ENCODE measurements around the gene IFT43.
A peak's percentile ranks its signal among the peaks of the same experiment; 100 is the strongest.

IFT43 gene

DNA sequence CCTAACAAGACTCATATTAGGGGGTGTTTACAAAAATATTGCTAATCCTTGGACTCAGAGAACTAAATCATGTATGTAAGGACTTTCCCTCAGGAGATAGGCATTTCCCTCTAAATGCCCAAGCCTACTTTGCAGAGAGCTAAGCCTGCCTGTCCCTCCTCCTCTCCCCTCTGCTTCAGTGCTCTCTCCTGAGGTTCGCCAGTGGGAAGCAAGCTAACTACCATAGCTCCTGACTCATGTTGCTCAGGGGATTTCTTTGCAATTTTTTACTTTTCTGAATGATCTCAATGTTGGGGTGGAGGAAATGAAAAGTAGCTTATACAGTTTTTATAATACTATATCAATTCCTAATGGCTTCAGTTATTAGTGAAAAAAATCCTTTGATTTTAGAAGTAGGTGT is 29.6 kb downstream of the IFT43 start:
- no peak for DNase-seq (ENCODE audit: low read depth)

DNA sequence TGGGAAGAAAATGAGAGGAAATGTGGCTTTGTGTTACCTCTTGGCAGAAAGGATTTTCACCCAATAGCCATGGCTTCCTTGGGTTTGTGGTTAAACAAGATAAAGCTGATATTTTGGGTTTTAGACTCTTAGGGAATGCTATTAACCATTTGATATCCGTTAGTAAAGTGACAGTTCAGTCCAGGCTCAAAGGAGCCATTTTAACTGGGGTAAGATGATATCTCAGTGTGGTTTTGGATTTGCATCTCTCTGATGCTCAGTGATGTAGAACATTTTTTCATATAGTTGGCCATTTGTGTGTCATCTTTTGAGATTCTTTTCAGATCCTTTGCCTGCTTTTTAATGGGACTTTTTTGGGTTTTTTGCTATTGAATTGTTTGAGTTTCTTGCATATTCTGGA is 30.1 kb downstream of the IFT43 start:
- DNase-seq (ENCODE audit: low read depth): no peak

DNA sequence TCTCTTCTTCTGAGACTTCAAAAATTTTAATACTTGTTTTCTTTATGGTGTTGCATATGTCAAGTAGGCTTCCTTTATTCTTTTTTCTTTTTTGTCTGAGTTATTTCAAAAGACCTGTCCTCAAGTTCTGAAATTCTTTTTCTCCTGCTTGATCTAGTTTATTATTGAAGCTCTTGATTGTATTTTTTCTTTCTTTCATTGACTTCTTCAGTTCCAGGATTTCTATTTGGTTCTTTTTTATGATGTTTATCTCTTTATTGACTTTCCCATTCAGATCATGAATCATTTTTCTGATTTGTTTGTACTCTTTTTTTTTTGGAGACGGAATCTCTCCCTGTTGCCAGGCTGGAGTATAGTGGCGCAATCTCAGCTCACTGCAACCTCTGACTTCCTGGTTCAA is 34.1 kb downstream of the IFT43 start:
- DNase-seq (ENCODE audit: low read depth): no peak

DNA sequence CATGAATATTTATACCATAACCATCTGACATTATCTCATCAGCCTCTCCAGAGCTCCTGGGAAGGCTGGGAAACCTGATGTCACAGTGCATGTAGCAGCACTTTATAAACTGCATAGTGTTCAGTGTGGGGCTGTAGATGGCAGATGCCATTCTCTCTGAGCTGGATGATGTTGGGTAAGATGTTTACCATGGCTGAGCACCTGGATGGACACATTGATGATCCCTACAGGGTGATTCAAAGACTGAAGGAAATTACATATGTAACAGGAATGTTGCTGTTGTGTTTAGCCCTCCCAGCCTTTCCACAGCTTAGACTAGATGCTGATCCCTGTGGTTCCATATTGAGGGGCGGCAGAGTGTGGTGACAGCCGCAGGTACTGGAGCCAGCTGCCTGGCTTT is 37.4 kb downstream of the IFT43 start:
- DNase-seq (ENCODE audit: low read depth): no peak

DNA sequence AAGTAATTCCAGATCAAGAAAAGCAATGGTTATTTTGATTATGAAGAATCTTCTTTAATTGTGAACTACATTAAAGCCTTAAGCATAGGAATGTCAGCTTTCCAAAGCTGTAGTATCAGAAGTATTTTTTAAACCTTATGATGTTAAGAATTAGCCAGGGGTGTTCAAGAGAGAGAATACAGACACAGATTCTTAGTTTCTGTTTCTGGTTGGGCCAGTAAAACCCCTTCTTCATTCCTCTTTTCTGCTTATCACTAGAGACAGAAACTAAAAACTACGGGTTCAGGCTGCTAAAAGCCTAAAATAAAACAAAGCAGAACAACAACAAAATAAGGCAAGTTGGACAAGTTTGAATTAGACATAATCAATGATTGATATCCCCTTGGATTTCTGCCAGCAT is 38.2 kb downstream of the IFT43 start:
- no peak for DNase-seq (ENCODE audit: low read depth)

DNA sequence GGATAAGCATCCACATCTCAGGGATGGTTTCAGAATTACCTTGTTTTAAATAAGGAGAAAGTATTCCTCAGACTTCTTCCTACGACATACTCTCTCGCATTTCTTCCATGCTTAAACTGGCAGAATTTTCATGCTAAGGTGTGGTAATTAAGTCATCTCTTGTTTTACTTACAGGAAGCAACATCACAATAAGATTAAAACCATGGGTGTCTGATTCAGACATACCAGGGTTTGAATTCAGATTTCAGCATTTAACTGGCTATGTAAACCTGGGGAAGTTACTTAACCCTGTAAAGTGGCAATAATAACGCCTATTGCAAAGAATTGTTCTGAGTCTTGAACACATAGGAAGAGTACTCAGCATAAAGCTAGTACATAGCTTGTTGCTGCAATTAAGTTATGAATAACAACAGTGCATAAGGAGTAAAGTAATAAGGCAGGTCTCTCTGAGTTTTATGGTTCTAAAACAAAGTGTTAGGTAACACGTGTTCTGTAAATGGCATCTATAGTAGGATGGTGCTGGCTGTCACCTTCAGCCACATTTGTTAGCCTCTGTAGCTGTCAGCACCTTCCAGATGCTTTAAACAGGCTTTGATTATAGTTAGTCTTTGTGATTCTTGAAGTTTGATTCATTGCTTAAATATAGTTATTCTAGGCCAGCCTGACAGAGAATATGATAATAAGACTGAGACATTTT is 38.8 kb downstream of the IFT43 start:
- no peak for DNase-seq (ENCODE audit: low read depth)

DNA sequence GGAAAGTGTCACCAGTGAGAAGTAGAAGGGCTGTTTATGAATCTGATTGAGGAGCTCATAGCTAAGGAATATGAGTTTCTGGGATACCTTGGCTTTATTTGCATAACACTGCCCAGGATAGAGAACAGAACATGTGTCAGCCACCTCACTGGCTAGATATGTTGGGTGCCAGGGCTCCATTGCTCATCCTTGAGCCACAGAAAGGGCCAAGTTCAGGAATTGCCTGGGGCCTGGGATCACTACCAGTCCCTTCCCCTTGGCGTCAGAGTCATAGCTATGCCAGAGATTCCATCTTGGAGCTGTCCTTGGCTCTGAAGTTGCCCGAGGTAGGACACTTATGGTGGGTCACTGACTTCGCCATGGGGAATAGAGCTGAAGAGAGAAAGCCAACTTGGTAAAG is 49.0 kb downstream of the IFT43 start:
- DNase-seq (ENCODE audit: low read depth): no peak

DNA sequence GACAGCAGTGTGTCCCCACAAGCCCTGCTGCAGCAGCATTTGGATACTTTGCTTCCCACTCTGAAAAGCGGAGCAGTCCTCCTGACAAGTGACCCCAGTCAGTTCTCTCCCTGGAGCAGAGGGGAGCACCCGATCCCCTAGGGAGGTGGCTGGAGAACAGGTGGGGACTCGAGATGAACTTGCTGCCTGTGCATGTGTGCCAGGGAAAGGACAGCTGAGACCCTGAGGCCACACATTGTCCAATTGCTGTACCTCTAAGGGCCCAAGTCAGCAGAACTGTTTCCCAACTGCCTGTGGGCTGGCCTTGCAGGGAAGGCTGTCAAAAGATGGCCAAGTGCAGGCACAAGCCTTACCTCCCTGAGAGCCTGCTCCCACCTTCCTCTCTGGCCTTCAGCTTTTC is 55.1 kb downstream of the IFT43 start:
- no peak for DNase-seq (ENCODE audit: low read depth)

DNA sequence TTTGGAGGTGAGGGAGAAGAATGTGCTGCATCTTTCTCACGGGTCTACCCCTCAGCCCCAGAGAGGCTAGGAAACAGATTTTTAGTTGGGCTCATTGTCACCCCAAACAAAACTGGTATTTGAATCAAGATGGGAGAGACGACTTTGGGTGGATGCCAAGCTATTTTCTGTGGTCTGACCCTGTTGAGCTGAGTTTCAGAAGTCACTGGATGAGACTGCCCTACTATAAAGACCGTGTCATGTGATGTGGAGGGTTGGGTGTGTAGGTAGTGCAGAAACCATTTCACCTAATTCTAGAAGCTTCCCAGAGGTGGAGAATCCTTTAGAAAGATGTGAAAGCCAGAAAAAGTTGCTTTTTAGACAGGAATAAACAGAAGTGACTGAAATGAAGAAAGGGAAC is 60.2 kb downstream of the IFT43 start:
- no peak for DNase-seq (ENCODE audit: low read depth)

DNA sequence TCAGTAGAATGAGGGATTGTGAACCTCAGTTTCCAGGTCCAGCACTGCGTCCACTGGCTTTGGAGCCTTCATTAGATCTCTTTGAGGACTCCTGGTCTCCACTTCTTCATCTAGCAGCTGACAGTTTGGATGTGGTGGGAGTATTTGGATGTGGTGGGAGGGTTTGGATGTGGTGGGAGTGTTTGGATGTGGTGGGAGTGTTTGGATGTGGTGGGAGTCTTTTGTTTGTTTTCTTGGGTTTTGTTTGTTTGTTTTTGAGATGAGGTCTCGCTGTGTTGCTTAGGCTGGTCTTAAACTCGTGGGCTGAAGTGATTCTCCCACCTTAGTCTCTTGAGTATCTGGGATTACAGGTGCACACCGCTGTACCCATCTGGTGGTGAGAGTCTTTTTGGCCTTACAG is 64.7 kb downstream of the IFT43 start:
- no peak for DNase-seq (ENCODE audit: low read depth)

DNA sequence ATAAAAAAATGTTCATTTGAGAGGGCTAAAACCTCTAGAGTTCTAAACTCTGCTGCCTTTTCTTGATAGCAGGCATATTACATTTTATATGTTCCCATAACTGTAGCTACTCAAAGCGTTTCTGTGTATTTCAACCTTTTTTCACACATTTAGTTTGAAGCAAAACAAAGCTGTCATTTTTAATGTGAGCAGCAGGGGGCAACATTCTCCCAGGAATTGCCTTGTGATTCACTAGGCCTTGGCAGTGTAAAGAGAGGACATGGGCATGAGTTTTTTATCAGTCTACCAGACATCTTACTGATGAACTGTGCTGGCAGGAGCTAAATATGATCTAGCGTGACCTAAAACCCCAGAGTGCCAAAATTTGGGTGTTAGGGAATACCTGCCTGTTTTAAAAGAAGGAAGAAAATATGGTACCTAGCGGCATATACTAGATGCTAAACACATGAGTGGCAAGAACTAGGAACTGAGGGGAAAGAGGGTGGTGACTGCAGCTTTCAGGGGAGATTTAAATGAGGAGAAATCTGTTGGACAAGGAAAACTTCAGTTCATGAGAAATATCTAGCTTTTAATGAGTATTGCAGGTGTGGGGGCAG is 65.3 kb downstream of the IFT43 start:
- DNase-seq (ENCODE audit: low read depth): peak; percentile 21

DNA sequence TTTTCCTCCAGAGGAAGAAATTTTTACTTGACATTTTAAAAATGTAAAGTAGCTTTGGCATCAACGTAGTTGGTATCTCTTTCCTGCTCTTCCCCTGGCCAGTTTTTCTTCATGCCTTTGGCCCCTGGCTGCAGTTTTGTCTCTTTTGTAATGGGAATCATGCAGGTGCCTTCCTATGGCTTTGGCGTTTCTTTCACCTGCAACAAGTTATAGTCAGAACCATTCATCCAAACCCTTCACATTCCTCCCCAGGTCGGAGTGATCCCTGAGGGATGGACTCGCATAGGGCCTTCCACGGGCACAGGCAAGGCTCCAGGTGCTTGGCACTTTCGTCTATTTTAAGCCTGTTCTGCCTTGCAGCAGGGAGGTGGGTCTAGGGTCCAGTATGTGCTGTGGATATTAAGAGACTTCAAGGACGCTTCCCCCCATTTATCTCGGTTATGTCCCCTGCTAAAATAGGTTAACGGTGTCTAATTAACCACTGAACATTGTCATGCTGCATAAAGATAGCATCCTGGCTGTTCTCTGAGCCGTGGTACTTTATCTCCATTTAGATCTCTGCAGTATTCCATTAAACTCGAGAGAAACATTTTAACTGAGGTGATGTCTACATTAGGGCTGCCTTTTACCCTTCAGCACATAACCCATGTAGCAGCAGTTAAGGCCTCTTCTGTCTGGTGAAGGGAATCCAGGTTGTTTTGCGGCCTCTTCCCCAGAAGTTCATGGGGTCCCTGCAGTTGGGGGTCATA is 66.3 kb downstream of the IFT43 start:
- DNase-seq (ENCODE audit: low read depth): no peak

DNA sequence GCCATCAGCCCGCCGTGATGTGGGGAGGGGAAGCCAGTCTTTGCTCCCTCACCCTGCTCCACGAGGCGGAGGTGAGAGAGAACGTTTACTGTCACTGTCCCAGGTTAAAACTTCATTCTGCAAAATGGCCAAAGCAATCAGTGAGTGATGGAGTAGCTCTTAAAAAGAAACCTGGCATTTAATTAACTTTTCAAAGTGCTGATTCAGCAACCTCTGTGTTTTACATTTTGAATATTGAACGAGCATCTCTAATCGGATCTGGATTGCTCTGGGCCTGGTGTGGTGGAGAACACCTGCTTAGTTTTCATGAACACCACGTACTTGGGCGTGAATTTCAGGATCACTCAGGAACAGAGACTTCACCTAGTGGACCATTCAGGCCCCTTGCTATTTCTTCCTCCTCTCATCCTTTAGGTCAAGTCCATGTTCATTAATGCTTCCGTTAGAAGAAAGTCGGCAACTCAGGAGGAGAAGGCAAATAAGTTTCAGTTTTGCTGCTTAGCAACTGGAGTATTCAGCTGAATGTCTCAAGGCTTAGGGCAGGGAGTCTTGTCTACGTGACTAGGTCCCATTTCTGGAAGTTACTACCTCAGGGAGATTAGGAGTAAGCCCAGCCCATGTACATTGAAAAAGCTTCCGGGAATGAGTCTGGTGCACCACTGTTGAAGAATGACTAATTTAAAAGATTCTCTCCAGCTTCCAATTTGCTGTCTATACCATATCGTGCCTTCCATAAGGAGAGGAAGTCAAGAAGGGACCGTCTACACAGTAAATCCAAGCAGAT is 68.2 kb downstream of the IFT43 start:
- no peak for DNase-seq (ENCODE audit: low read depth)

DNA sequence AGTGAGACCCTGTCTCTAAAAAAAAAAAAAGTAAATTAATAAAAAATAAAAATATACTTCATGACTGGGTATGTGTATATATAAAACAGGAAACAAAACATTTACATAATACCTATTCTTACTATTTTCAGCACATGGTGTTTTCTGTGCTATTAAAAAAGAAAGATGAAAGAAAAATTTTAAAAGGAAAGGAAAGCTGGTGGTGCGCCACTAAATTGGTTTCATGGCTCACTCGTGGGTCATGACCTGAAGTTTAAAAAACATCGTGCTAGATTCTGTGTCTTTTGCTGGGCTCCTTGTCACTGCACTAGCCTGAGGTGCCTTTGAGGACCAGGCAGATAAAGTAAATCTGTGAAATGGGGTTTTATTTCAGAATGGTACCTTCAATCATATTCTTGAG is 69.8 kb downstream of the IFT43 start:
- no peak for DNase-seq (ENCODE audit: low read depth)

DNA sequence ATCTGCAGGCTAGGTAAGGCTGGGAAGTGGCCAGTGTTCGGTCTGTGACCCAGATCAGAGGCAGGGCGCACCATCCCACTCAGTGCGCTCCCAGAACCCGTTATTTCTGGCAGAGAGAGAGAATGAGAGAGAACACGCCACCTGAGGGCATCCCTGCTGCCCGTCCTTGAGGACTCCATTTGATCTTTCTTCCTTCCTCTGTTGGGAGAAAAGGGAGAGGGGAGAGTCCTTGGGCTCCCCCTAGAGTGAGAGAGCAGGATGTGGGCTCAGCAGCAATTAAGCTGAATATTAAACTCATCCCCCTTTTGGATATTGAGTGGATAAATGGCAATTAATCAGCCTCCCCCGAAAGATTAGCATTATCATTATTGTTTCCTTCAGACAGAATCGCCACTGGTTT is 70.6 kb downstream of the IFT43 start:
- no peak for DNase-seq (ENCODE audit: low read depth)

DNA sequence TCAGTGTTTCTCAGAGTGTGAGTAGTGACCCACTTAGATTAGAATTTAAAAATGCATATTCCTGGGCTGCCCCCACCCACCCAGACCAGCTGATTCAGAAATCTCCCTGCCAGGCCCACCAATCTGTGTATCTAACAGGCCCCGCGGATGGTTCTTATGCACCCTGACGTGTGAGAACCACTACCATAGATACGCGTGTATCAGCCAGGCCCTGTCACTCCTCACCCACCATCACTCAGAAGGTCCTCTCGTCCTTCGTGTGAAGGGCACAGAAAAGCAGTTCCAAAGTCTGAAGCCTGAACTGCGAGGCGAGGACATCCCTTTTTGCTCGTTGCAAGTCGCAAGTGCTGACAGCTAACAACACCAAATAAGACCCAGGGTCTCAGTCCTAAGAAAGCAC is 72.4 kb downstream of the IFT43 start:
- DNase-seq (ENCODE audit: low read depth): no peak

DNA sequence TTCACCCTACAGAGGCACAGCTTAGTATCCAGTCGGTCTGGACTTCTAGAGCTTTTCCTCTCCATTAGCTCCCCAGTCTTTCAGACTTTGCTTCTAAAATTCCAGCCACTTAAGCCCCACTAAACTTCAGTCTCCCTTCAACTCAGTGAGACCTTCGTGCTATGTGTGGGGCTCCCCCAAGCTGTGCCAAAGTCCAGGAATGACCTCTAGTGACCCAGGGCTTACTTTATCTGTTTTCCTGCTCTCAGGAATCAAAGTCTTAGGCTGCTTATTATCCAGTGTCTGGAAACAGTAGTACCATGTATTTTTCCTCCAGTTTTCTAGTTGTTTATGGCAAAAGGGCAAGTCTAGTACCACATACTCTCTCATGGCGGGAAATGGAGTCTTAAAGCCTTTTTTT is 77.8 kb downstream of the IFT43 start:
- no peak for DNase-seq (ENCODE audit: low read depth)

DNA sequence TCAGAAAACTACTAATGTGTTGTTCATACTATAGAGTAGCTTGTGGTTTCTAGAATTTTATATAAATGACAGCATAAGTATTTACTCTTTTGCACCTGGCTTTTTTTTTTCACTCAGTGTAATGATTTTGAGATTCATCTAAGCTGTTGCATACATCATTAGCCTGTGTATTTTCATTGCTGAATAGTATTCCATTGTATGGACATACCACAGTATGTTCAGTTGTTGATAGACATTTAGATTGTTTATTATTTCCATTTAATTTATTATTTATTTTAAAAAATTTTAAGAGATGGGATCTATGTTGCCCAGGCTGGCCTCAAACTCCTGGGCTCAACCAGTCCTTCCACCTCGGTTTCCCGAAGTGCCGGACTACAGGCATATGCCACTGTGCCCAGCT is 80.0 kb downstream of the IFT43 start:
- DNase-seq (ENCODE audit: low read depth): no peak

DNA sequence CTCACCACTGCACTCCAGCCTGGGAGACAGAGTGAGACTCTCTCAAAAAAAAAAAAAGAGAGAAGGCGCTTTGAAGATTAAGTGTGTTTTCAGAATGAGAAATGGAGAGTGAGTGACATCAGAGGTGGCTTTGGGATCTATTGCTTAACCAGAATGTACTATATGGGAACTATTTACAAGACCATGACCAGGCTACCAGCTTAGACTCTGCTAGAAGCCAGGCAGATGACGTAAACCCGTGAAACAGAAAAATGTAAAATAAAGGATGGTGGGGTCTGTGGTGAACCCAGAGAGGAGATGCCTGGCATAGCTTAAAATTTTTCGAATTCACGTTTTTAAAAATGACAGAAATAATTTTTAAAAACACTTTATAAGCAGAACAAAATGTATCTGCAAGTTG is 82.0 kb downstream of the IFT43 start:
- no peak for DNase-seq (ENCODE audit: low read depth)

DNA sequence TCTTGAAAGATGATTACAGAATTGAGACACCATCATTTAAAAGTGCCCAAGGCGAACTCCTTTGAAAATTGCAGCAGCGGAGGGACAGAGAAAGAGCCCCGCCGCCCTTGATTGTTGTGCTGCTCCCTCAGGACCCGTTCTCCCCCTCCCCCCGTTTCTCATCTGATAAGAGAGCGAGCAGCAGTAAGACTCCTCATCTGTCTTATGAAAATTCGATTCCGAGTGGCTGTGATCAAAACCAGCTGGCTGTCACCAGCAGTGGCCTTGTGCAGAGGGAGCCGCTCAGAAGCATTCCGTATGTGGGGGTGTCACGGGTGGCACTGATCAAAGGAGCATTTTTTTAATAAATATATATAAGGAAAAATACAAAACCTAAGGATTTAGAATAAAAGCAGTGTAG is 88.2 kb downstream of the IFT43 start:
- DNase-seq (ENCODE audit: low read depth): no peak

DNA sequence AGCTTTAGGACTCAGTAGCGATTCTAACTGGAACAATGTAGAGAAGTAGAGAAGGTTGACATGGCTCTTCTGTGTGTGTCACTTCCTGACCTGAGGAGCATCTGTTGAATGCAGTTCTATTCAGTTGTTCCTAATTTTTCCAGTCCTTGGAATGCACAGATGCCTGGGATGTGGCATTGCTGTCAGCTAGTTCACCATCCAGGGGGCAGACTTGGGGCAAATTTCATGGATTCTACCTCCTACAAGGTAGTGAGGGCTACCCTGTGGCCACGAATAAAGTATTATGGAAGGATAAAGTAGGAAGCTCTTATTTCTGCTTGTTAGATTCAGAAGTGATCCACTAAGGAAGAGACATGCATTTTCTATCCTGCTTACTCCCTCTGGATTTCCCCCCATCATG is 91.8 kb downstream of the IFT43 start:
- no peak for DNase-seq (ENCODE audit: low read depth)

DNA sequence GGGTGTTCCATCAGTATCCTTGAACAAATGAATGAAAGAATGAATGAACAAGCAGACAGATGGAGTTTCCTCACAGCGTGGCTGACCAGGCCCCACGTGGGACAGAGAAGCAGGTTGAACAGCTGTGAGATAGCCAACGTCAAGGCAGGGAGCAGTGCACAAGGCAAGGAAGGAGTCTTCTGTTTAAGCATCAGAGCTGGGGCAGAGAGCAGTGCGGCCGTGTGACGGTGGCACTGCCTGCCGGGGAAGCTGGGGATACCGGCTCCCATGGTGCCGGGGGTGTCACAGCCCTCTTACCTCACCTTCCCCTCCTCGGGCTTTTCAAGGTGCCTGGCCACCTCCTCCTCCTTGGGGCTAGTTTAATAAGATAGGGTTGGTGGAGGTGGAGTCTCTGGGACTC is 92.9 kb downstream of the IFT43 start:
- no peak for DNase-seq (ENCODE audit: low read depth)

DNA sequence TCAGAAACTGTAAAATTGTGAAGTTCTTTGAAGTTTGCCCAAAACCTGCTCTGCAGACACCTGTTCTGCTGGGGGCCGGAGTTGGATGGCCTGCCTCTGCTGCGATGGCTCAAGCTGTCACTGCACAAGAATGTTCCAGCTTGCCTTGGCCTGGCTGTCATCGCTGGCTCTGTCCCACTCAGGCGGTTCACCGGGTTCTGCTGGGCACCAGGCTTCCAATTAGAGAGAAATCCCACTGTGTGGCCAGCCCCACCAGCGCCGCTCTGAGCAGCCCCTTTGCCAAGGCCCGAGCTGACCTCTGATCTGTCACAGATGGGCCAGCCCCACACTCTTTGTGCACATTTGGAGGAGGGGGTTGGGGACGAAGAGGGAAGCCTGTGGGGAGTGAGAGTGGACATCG is 94.5 kb downstream of the IFT43 start:
- DNase-seq (ENCODE audit: low read depth): no peak

All from stimulated activated CD8-positive, alpha-beta memory T cell treated with anti-CD3 and anti-CD28 coated beads, Interleukin-7, amount 100 ng/mL, for 24 hours (primary cell).